Activated T-helper 9 cell treated with anti-CD3 and anti-CD28 coated beads, Interleukin-2, amount 50 U/mL, for 16 hours (primary cell): ENCODE data around the gene SLC4A8.

ENCODE experiments used
- DNase-seq: peaks from one replicate; pipeline ENCODE4 v3.0.0-alpha.2; 2020; ENCODE audit warnings: low read depth

Gene SLC4A8

GRCh38 chr12:51424662-51425539 lies at the start of gene SLC4A8:
TSS of gene SLC4A8 (plus strand) at chr12:51424831. CDS start at chr12:51424988, 157 bp downstream.
- DNase-seq: peak; percentile 62

GRCh38 chr12:51374856-51375255 lies 49.8 kb upstream of the SLC4A8 start:
- DNase-seq: no peak

- no peak for DNase-seq
Observed at GRCh38 chr12:51377099-51377984, 47.3 kb upstream of the SLC4A8 start.

GRCh38 chr12:51378749-51379148 lies 45.9 kb upstream of the SLC4A8 start:
- no peak for DNase-seq

- no peak for DNase-seq
Observed at GRCh38 chr12:51379571-51379970, 45.1 kb upstream of the SLC4A8 start.

- no peak for DNase-seq
Observed at GRCh38 chr12:51381226-51382079, 43.2 kb upstream of the SLC4A8 start.

GRCh38 chr12:51382173-51382572 lies 42.5 kb upstream of the SLC4A8 start:
- no peak for DNase-seq

GRCh38 chr12:51383269-51383905 lies 41.2 kb upstream of the SLC4A8 start:
- DNase-seq: no peak

GRCh38 chr12:51386351-51386750 lies 38.3 kb upstream of the SLC4A8 start:
- DNase-seq: no peak

- no peak for DNase-seq
Observed at GRCh38 chr12:51388069-51388799, 36.4 kb upstream of the SLC4A8 start.

GRCh38 chr12:51388846-51389245 lies 35.8 kb upstream of the SLC4A8 start:
- DNase-seq: no peak

GRCh38 chr12:51389302-51389999 lies 35.2 kb upstream of the SLC4A8 start:
- no peak for DNase-seq

- no peak for DNase-seq
Observed at GRCh38 chr12:51390457-51390856, 34.2 kb upstream of the SLC4A8 start.

GRCh38 chr12:51390891-51391282 lies 33.7 kb upstream of the SLC4A8 start:
- no peak for DNase-seq

- peak; percentile 67 for DNase-seq
Observed at GRCh38 chr12:51391283-51392123, 33.1 kb upstream of the SLC4A8 start, which contains the start of gene GALNT6. TSS of gene GALNT6 (minus strand) at chr12:51391406. CDS start at chr12:51379781, 11,625 bp downstream.

GRCh38 chr12:51392556-51393237 lies 31.9 kb upstream of the SLC4A8 start:
- DNase-seq: no peak

GRCh38 chr12:51393676-51394545 lies 30.7 kb upstream of the SLC4A8 start:
- DNase-seq: peak; percentile 29
